Measurements from ENCODE around the gene REV1.

DNA sequence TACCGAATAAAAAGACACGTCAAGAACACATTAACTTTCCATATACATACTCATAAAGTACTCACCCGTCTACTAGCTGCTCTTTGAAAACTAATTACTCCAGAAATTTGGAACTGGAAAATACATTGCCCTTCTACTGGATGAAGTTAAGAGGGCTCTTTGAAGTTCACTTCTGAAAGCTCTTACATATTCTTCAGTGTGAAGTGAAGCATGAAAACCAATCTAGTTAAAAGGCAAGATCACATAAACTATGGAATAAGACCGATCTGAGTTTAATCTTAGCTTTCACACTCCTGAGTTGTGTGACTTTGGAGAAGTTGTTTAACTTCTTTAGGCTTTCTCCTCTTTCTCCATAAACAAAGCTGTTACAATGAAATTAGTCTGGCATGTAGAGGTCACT lies 38.5 kb downstream of the REV1 start:
- TF ChIP-seq, protein P1, sequence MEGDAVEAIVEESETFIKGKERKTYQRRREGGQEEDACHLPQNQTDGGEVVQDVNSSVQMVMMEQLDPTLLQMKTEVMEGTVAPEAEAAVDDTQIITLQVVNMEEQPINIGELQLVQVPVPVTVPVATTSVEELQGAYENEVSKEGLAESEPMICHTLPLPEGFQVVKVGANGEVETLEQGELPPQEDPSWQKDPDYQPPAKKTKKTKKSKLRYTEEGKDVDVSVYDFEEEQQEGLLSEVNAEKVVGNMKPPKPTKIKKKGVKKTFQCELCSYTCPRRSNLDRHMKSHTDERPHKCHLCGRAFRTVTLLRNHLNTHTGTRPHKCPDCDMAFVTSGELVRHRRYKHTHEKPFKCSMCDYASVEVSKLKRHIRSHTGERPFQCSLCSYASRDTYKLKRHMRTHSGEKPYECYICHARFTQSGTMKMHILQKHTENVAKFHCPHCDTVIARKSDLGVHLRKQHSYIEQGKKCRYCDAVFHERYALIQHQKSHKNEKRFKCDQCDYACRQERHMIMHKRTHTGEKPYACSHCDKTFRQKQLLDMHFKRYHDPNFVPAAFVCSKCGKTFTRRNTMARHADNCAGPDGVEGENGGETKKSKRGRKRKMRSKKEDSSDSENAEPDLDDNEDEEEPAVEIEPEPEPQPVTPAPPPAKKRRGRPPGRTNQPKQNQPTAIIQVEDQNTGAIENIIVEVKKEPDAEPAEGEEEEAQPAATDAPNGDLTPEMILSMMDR (IDR thresholded peaks at IDR 0.05) = no peak
- TF ChIP-seq POLR2A (IDR thresholded peaks at IDR 0.05) = no peak

All from adrenal gland (tissue), 5 donors.